ENCODE results near the gene SCD5. TPM values are rescaled to one million over a fixed set of nuclear protein-coding genes. Genes with fewer than 3 reads are reported as not detected.

The SCD5 gene
- total and polyA plus RNA-seq, 2 experiments from 2014 or later, result 0.79 to 1.6 TPM

- Mint-ChIP-seq H3K27ac (no peak overlapping the region), H3K9me3 (no peaks in the 10 kb centered on the region), H3K4me3 (no peak overlapping the region), H3K4me1 (no peaks in the 10 kb centered on the region), H3K36me3 (ENCODE audit: low read depth) (no peaks in the 10 kb centered on the region), H3K27me3 (ENCODE audit: insufficient read depth, low read depth, poor library complexity) (peaks cover 4% of the 10 kb centered on the region)
- Histone ChIP-seq H4K20me1 (replicated peaks; ENCODE audit: insufficient read depth) (no peaks in the 10 kb centered on the region), H3K27ac (ENCODE audit: low read depth) (no peak overlapping the region), H2AFZ (no peak overlapping the region), H3K36me3 (ENCODE audit: insufficient read depth) (no peaks in the 10 kb centered on the region), H3K4me2 (no peak overlapping the region), H3K27me3 (ENCODE audit: insufficient read depth) (no peaks in the 10 kb centered on the region), H3K4me1 (ENCODE audit: insufficient read depth) (no peaks in the 10 kb centered on the region), H3K9me2 (ENCODE audit: insufficient read depth) (no peaks in the 10 kb centered on the region), H3F3A (replicated peaks; ENCODE audit: low read depth) (no peaks in the 10 kb centered on the region), H3K4me3 (no peak overlapping the region), H3K79me2 (replicated peaks; ENCODE audit: insufficient read depth) (no peaks in the 10 kb centered on the region)
- TF ChIP-seq ETS1 (IDR thresholded peaks at IDR 0.05) (no peak), CREB1 (CRISPR knock-in tag; IDR thresholded peaks at IDR 0.05; ENCODE audit: low read depth) (no peak), JUNB (IDR thresholded peaks at IDR 0.05; ENCODE audit: unreplicated experiment) (no peak), EZH2phosphoT487 (IDR thresholded peaks at IDR 0.05; ENCODE audit: unreplicated experiment) (no peak), STAT1 (IDR thresholded peaks at IDR 0.05; ENCODE audit: unreplicated experiment) (no peak), POLR2AphosphoS5 (IDR thresholded peaks at IDR 0.05; ENCODE audit: low read depth) (no peak), ZNF331 (CRISPR knock-in tag; IDR thresholded peaks at IDR 0.05; ENCODE audit: low read depth) (no peak), ZNF114 (CRISPR knock-in tag; IDR thresholded peaks at IDR 0.05) (no peak), NANOG (IDR thresholded peaks at IDR 0.05; ENCODE audit: borderline replicate concordance) (no peak), EZH2 (IDR thresholded peaks at IDR 0.05; ENCODE audit: low read depth, unreplicated experiment) (no peak)
- TF ChIP-seq, protein P1, sequence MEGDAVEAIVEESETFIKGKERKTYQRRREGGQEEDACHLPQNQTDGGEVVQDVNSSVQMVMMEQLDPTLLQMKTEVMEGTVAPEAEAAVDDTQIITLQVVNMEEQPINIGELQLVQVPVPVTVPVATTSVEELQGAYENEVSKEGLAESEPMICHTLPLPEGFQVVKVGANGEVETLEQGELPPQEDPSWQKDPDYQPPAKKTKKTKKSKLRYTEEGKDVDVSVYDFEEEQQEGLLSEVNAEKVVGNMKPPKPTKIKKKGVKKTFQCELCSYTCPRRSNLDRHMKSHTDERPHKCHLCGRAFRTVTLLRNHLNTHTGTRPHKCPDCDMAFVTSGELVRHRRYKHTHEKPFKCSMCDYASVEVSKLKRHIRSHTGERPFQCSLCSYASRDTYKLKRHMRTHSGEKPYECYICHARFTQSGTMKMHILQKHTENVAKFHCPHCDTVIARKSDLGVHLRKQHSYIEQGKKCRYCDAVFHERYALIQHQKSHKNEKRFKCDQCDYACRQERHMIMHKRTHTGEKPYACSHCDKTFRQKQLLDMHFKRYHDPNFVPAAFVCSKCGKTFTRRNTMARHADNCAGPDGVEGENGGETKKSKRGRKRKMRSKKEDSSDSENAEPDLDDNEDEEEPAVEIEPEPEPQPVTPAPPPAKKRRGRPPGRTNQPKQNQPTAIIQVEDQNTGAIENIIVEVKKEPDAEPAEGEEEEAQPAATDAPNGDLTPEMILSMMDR (conservative IDR thresholded peaks at IDR 0.05; ENCODE audit: low read depth in 2 of 2), result no peak
- TF ChIP-seq, protein P2, sequence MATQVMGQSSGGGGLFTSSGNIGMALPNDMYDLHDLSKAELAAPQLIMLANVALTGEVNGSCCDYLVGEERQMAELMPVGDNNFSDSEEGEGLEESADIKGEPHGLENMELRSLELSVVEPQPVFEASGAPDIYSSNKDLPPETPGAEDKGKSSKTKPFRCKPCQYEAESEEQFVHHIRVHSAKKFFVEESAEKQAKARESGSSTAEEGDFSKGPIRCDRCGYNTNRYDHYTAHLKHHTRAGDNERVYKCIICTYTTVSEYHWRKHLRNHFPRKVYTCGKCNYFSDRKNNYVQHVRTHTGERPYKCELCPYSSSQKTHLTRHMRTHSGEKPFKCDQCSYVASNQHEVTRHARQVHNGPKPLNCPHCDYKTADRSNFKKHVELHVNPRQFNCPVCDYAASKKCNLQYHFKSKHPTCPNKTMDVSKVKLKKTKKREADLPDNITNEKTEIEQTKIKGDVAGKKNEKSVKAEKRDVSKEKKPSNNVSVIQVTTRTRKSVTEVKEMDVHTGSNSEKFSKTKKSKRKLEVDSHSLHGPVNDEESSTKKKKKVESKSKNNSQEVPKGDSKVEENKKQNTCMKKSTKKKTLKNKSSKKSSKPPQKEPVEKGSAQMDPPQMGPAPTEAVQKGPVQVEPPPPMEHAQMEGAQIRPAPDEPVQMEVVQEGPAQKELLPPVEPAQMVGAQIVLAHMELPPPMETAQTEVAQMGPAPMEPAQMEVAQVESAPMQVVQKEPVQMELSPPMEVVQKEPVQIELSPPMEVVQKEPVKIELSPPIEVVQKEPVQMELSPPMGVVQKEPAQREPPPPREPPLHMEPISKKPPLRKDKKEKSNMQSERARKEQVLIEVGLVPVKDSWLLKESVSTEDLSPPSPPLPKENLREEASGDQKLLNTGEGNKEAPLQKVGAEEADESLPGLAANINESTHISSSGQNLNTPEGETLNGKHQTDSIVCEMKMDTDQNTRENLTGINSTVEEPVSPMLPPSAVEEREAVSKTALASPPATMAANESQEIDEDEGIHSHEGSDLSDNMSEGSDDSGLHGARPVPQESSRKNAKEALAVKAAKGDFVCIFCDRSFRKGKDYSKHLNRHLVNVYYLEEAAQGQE (IDR thresholded peaks at IDR 0.05; ENCODE audit: unreplicated experiment), result no peak
- TF ChIP-seq, protein P3, sequence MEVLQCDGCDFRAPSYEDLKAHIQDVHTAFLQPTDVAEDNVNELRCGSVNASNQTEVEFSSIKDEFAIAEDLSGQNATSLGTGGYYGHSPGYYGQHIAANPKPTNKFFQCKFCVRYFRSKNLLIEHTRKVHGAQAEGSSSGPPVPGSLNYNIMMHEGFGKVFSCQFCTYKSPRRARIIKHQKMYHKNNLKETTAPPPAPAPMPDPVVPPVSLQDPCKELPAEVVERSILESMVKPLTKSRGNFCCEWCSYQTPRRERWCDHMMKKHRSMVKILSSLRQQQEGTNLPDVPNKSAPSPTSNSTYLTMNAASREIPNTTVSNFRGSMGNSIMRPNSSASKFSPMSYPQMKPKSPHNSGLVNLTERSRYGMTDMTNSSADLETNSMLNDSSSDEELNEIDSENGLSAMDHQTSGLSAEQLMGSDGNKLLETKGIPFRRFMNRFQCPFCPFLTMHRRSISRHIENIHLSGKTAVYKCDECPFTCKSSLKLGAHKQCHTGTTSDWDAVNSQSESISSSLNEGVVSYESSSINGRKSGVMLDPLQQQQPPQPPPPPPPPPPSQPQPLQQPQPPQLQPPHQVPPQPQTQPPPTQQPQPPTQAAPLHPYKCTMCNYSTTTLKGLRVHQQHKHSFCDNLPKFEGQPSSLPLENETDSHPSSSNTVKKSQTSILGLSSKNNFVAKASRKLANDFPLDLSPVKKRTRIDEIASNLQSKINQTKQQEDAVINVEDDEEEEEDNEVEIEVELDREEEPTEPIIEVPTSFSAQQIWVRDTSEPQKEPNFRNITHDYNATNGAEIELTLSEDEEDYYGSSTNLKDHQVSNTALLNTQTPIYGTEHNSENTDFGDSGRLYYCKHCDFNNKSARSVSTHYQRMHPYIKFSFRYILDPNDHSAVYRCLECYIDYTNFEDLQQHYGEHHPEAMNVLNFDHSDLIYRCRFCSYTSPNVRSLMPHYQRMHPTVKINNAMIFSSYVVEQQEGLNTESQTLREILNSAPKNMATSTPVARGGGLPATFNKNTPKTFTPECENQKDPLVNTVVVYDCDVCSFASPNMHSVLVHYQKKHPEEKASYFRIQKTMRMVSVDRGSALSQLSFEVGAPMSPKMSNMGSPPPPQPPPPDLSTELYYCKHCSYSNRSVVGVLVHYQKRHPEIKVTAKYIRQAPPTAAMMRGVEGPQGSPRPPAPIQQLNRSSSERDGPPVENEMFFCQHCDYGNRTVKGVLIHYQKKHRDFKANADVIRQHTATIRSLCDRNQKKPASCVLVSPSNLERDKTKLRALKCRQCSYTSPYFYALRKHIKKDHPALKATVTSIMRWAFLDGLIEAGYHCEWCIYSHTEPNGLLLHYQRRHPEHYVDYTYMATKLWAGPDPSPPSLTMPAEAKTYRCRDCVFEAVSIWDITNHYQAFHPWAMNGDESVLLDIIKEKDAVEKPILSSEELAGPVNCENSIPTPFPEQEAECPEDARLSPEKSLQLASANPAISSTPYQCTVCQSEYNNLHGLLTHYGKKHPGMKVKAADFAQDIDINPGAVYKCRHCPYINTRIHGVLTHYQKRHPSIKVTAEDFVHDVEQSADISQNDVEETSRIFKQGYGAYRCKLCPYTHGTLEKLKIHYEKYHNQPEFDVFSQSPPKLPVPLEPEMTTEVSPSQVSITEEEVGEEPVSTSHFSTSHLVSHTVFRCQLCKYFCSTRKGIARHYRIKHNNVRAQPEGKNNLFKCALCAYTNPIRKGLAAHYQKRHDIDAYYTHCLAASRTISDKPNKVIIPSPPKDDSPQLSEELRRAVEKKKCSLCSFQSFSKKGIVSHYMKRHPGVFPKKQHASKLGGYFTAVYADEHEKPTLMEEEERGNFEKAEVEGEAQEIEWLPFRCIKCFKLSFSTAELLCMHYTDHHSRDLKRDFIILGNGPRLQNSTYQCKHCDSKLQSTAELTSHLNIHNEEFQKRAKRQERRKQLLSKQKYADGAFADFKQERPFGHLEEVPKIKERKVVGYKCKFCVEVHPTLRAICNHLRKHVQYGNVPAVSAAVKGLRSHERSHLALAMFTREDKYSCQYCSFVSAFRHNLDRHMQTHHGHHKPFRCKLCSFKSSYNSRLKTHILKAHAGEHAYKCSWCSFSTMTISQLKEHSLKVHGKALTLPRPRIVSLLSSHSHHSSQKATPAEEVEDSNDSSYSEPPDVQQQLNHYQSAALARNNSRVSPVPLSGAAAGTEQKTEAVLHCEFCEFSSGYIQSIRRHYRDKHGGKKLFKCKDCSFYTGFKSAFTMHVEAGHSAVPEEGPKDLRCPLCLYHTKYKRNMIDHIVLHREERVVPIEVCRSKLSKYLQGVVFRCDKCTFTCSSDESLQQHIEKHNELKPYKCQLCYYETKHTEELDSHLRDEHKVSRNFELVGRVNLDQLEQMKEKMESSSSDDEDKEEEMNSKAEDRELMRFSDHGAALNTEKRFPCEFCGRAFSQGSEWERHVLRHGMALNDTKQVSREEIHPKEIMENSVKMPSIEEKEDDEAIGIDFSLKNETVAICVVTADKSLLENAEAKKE (CRISPR knock-in tag; IDR thresholded peaks at IDR 0.05), result no peak
- DNase-seq (ENCODE audit: low spot score), result no peak
- no peak for ATAC-seq
Observed at GRCh38 chr4:82613121-82613520, 185.5 kb downstream of the SCD5 start.

Data from GM23338 (cell line).